GM12892 (cell line): ENCODE data around the gene RPS6KC1.

Experiments
- POLR2A ChIP-seq: IDR thresholded peaks from 2 replicates; pipeline ENCODE4 v1.6.1; 2011; ENCODE audit warnings: low read depth, low read length, control low read depth
- POLR2AphosphoS5 ChIP-seq: IDR thresholded peaks from 2 replicates; pipeline ENCODE4 v1.6.1; 2011; ENCODE audit warnings: low read depth, low read length, control low read depth

- TF ChIP-seq POLR2A = no peak
- no peak for TF ChIP-seq POLR2AphosphoS5
Measured at GRCh38 chr1:213154056-213154685, 103.1 kb downstream of the RPS6KC1 start.
